GM12878 (cell line): ENCODE results near the gene RAB31. TPM values are rescaled to one million over a fixed set of nuclear protein-coding genes. Genes with fewer than 3 reads are reported as not detected.

ENCODE experiments used
- ATAC-seq: fragments of 200-7000 bp; cut with Tn5 transposase; 3 replicates; pipeline ENCODE4 v1.9.1; 2020; ENCODE audit warnings: mild to moderate bottlenecking, moderate library complexity
- BruUV-seq: library from RNA; stranded (reverse); fragments of 400-500 nt; replicated peaks from 2 replicates; lab custom pipeline; 2021; lab: Mats Ljungman, UMichigan
- CTCF ChIA-PET: fragments of 300-600 bp; sonication (Branson Sonifier 250); formaldehyde crosslinking; extraction: SDS; loops from one replicate; lab custom pipeline; 2021; ENCODE audit warnings: inconsistent platforms; lab: Yijun Ruan, JAX
- POLR2A ChIA-PET: fragments of 350-600 bp; formaldehyde crosslinking; extraction: SDS; loops from one replicate; lab custom pipeline; 2021; ENCODE audit warnings: inconsistent platforms; lab: Charles Lee
- RAD21 ChIA-PET: fragments of 300-600 bp; sonication (Branson Sonifier 250); formaldehyde crosslinking; loops from one replicate; lab custom pipeline; 2023; ENCODE audit warnings: antibody characterized with exemption; ENCODE audit not compliant: unreplicated experiment; lab: Charles Lee
- SMC1A ChIA-PET: fragments of 300-600 bp; sonication (Branson Sonifier 250); formaldehyde crosslinking; loops from one replicate; lab custom pipeline; 2023; ENCODE audit not compliant: unreplicated experiment, uncharacterized antibody; lab: Charles Lee
- DNase-seq: peaks from one replicate; pipeline ENCODE4 v3.0.0-alpha.2; 2011; ENCODE audit warnings: low read depth, low spot score
- FAIRE-seq: peaks from 3 replicates; lab custom pipeline; 2011; peaks lifted over from hg19 to GRCh38; lab: Jason Lieb, UNC
- H2AFZ ChIP-seq: 2 replicates; pipeline ENCODE4 v1.6.0; 2011; ENCODE audit warnings: low read depth, low read length, control low read depth; ENCODE audit not compliant: control insufficient read depth
- H3K27ac ChIP-seq: 2 replicates; pipeline ENCODE4 v1.5.1; 2011; ENCODE audit warnings: control low read depth; ENCODE audit not compliant: control insufficient read depth, insufficient read depth
- H3K27me3 ChIP-seq, 2 experiments: replicated peaks in 1 of 2; 2 replicates each; pipeline versions ENCODE4 v1.6.0 to v1.6.1; 2011; ENCODE audit warnings: low read length in 1 of 2; ENCODE audit not compliant: control insufficient read depth in 2 of 2, insufficient read depth in 2 of 2
- H3K36me3 ChIP-seq, 2 experiments: 2 replicates each; pipeline ENCODE4 v1.5.1; 2011; ENCODE audit warnings: low read length in 1 of 2; ENCODE audit not compliant: control insufficient read depth in 2 of 2, insufficient read depth in 2 of 2
- H3K4me1 ChIP-seq: 2 replicates; pipeline ENCODE4 v1.6.1; 2011; ENCODE audit warnings: mild to moderate bottlenecking, low read length, moderate library complexity, mixed read lengths; ENCODE audit not compliant: control insufficient read depth, insufficient read depth
- H3K4me2 ChIP-seq: 2 replicates; pipeline ENCODE4 v1.6.0; 2011; ENCODE audit warnings: control low read depth; ENCODE audit not compliant: control insufficient read depth, insufficient read depth
- H3K4me3 ChIP-seq: fragments of 200-600 bp; sonication (generic); 2 replicates; pipeline ENCODE4 v1.5.1; 2016
- H3K79me2 ChIP-seq: 2 replicates; pipeline ENCODE4 v1.6.0; 2011; ENCODE audit warnings: low read length; ENCODE audit not compliant: control insufficient read depth, insufficient read depth
- H3K9ac ChIP-seq: 2 replicates; pipeline ENCODE4 v1.8.0; 2011; ENCODE audit warnings: low read length, control low read depth, mixed read lengths; ENCODE audit not compliant: control insufficient read depth, insufficient read depth
- H3K9me3 ChIP-seq: replicated peaks from 3 replicates; pipeline ENCODE4 v1.5.1; 2011; ENCODE audit warnings: mild to moderate bottlenecking, low read length; ENCODE audit not compliant: control insufficient read depth, insufficient read depth
- H4K20me1 ChIP-seq: 2 replicates; pipeline ENCODE4 v1.6.0; 2011; ENCODE audit not compliant: control insufficient read depth, insufficient read depth
- RAD21 ChIP-seq: IDR thresholded peaks from 2 replicates; pipeline ENCODE4 v1.6.1; 2011; ENCODE audit warnings: mild to moderate bottlenecking, low read depth, low read length, moderate library complexity; ENCODE audit not compliant: insufficient read depth
- RAD51 ChIP-seq: fragments of 450-650 bp; IDR thresholded peaks from 2 replicates; pipeline ENCODE4 v1.6.1; 2016; ENCODE audit warnings: moderate library complexity, mild to moderate bottlenecking, inconsistent platforms
- SPI1 ChIP-seq: IDR thresholded peaks from 2 replicates; pipeline ENCODE4 v1.6.1; 2011; ENCODE audit warnings: low read depth, mild to moderate bottlenecking, low read length, moderate library complexity, borderline replicate concordance; ENCODE audit not compliant: insufficient read depth
- ZNF217 ChIP-seq: fragments of 450-650 bp; IDR thresholded peaks from 2 replicates; pipeline ENCODE4 v1.6.1; 2017; ENCODE audit warnings: antibody characterized with exemption, mild to moderate bottlenecking
- WGBS: methylation state at CpG from one replicate; pipeline ENCODE4 v1.1.6; 2016; ENCODE audit warnings: low lambda C conversion rate; ENCODE audit not compliant: insufficient replicate concordance, insufficient coverage; ENCODE audit errors: missing lambda C conversion rate; 5-methylcytosine and 5-hydroxymethylcytosine counted together
- in situ Hi-C: fragments of 300-500 bp; cut with MboI; formaldehyde crosslinking; loops from 9 replicates; pipeline ENCODE4 v1.14.3; 2018; ENCODE audit warnings: mixed read lengths
- intact Hi-C: fragments of 100-400 bp; cut with micrococcal nuclease; formaldehyde crosslinking; loops from one replicate; pipeline ENCODE4 v1.14.2; 2022; ENCODE audit not compliant: unreplicated experiment
- polyA plus RNA-seq, 11 experiments: library from polyadenylated mRNA; depleted of rRNA in 4 of 11; unstranded in 6 of 11; stranded (reverse) in 5 of 11; fragments of >200 nt; fragmentation: Nextera tagmentation in 4 of 11; fragmentation: Illumina TruSeq in 1 of 11; extraction: Ambion mirVana in 4 of 11; extraction: Trizol in 1 of 11; gene quantifications; 1 replicate in 1 of 11; 2 replicates in 10 of 11; pipeline versions ENCODE4 v1.2.1 to v1.2.3, GENCODE V29; 2011 to 2016; ENCODE audit warnings: inconsistent platforms in 2 of 11, missing spikeins in 2 of 11, low read depth in 1 of 11
- total RNA-seq, 4 experiments: library from RNA; depleted of rRNA in 3 of 4; stranded (reverse); fragments of >200 nt in 3 of 4; fragmentation: Illumina TruSeq in 1 of 4; extraction: Trizol in 1 of 4; gene quantifications; 2 replicates each; pipeline versions ENCODE4 v1.2.1 to v1.2.3, GENCODE V29; 2013 to 2021
- TF ChIP-seq, protein P1 (sequence below): fragments of 450-650 bp; IDR thresholded peaks from 2 replicates; pipeline ENCODE4 v1.6.1; 2017; ENCODE audit warnings: mild to moderate bottlenecking, low read depth, inconsistent platforms; ENCODE audit not compliant: poor library complexity, severe bottlenecking

The RAB31 gene
- total and polyA plus RNA-seq, 10 of the 15 experiments (the other 5 are each of a cell fraction or from before 2014, with no cell fraction given) = 0.80 to 23.3 (median 12.2) TPM

DNA sequence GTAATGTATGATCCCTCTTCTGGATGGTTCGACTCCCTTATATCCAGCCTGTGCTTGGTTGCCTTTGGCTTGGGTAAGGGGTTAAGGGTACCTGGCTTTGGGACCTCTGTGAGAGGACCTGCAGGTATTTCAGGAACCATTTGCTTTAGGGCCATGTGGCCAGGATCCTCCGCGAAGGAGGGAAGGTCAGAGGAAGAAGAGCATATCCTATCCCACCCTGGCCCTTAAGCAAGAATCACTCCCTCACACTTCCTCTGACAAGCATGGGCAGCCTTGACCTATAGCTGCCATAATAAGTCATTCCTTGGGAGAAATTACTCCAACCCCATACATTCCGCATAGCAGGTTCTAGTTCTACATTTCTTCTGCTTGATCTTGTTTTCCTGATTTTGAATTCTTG is 118.6 kb downstream of the RAB31 start:
- Histone ChIP-seq H3K9me3 (no peaks in the 10 kb centered on the region), H2AFZ (no peak overlapping the region), H3K9ac (no peak overlapping the region), H4K20me1 (no peaks in the 10 kb centered on the region), H3K4me1 (no peaks in the 10 kb centered on the region), H3K36me3 (no peaks in the 10 kb centered on the region), H3K79me2 (no peaks in the 10 kb centered on the region), H3K4me3 (no peak overlapping the region), H3K4me2 (no peak overlapping the region), H3K27me3 (no peaks in the 10 kb centered on the region), H3K27ac (no peak overlapping the region)
- RAD21 ChIA-PET = no interaction called here
- SMC1A ChIA-PET = no interaction called here
- 100% methylated on average over 4 of the region's 4 CpGs for WGBS
- DNase-seq = no peak
- no peak for ATAC-seq
- BruUV-seq = no TSS peak
- intact Hi-C loops (no loop called here), in situ Hi-C loops (no loop called here)
- POLR2A ChIA-PET = no interaction called here
- CTCF ChIA-PET = no interaction called here
- FAIRE-seq = no peak
- TF ChIP-seq ZNF217 = no peak
- TF ChIP-seq RAD51 = no peak
- TF ChIP-seq SPI1 = no peak
- no peak for TF ChIP-seq RAD21
- TF ChIP-seq, protein P1, sequence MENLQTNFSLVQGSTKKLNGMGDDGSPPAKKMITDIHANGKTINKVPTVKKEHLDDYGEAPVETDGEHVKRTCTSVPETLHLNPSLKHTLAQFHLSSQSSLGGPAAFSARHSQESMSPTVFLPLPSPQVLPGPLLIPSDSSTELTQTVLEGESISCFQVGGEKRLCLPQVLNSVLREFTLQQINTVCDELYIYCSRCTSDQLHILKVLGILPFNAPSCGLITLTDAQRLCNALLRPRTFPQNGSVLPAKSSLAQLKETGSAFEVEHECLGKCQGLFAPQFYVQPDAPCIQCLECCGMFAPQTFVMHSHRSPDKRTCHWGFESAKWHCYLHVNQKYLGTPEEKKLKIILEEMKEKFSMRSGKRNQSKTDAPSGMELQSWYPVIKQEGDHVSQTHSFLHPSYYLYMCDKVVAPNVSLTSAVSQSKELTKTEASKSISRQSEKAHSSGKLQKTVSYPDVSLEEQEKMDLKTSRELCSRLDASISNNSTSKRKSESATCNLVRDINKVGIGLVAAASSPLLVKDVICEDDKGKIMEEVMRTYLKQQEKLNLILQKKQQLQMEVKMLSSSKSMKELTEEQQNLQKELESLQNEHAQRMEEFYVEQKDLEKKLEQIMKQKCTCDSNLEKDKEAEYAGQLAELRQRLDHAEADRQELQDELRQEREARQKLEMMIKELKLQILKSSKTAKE = no peak
